DND-41 (cell line): ENCODE results near the gene GABBR1.

Experiments used
- ATAC-seq: fragments of 200-7000 bp; cut with Tn5 transposase; 3 replicates; pipeline ENCODE4 v1.9.1; 2021; ENCODE audit warnings: low read depth; ENCODE audit not compliant: insufficient read depth
- DNase-seq: peaks from one replicate; pipeline ENCODE4 v3.0.0-alpha.2; 2020
- H2AFZ ChIP-seq: 2 replicates; pipeline ENCODE4 v1.6.0; 2012; ENCODE audit warnings: low read depth, low read length
- H3K27ac ChIP-seq: 2 replicates; pipeline ENCODE4 v1.5.1; 2012; ENCODE audit warnings: low read length, inconsistent platforms
- H3K27me3 ChIP-seq: fragments of 200-600 bp; sonication (generic); 2 replicates; pipeline ENCODE4 v1.6.0; 2012; ENCODE audit warnings: low read length, mild to moderate bottlenecking, inconsistent platforms; ENCODE audit not compliant: insufficient read depth, poor library complexity
- H3K36me3 ChIP-seq: 2 replicates; pipeline ENCODE4 v1.5.1; 2012; ENCODE audit warnings: low read length, inconsistent platforms; ENCODE audit not compliant: insufficient read depth
- H3K4me1 ChIP-seq: 2 replicates; pipeline ENCODE4 v1.5.1; 2012; ENCODE audit warnings: mild to moderate bottlenecking, low read length; ENCODE audit not compliant: insufficient read depth
- H3K4me2 ChIP-seq: 2 replicates; pipeline ENCODE4 v1.6.0; 2012; ENCODE audit warnings: mild to moderate bottlenecking, moderate library complexity, low read length, inconsistent platforms; ENCODE audit not compliant: insufficient read depth
- H3K4me3 ChIP-seq, 2 experiments: fragments of 200-600 bp in 1 of 2; shearing (Covaris generic) in 1 of 2; 2 replicates each; pipeline ENCODE4 v1.5.1; 2012 to 2016; ENCODE audit warnings: inconsistent platforms in 2 of 2, low read length in 2 of 2, mild to moderate bottlenecking in 2 of 2, low read depth in 1 of 2, moderate library complexity in 1 of 2
- H3K79me2 ChIP-seq: 2 replicates; pipeline ENCODE4 v1.6.0; 2012; ENCODE audit warnings: low read length, inconsistent platforms; ENCODE audit not compliant: insufficient read depth
- H3K9ac ChIP-seq: 2 replicates; pipeline ENCODE4 v1.6.0; 2012; ENCODE audit warnings: low read depth, mild to moderate bottlenecking, inconsistent platforms, low read length, moderate library complexity
- H3K9me3 ChIP-seq: 2 replicates; pipeline ENCODE4 v1.5.1; 2012; ENCODE audit warnings: low read length, moderate library complexity, mild to moderate bottlenecking, inconsistent platforms; ENCODE audit not compliant: insufficient read depth, severe bottlenecking
- H4K20me1 ChIP-seq: 2 replicates; pipeline ENCODE4 v1.6.0; 2012; ENCODE audit warnings: low read length; ENCODE audit not compliant: insufficient read depth
- EZH2 ChIP-seq: IDR thresholded peaks from 3 replicates; pipeline ENCODE4 v1.6.1; 2012; ENCODE audit warnings: borderline replicate concordance, low read depth, mild to moderate bottlenecking, moderate library complexity, low read length, inconsistent platforms; ENCODE audit not compliant: severe bottlenecking
- TF ChIP-seq, protein P1 (sequence below): IDR thresholded peaks from 2 replicates; pipeline ENCODE4 v1.5.1; 2012; ENCODE audit warnings: borderline replicate concordance, low read length, moderate library complexity, mild to moderate bottlenecking; ENCODE audit not compliant: poor library complexity, severe bottlenecking; ENCODE audit errors: extremely low read depth

Gene GABBR1

GRCh38 chr6:29629571-29629970 lies 3.4 kb downstream of the GABBR1 start:
- ATAC-seq: no peak
- Histone ChIP-seq H3K9me3 (no peaks in the 10 kb centered on the region), H3K36me3 (no peaks in the 10 kb centered on the region), H3K4me2 (peak overlapping the region; percentile 66), H4K20me1 (0 out of 2 replicates have a peak, but pooled peaks cover 7% of the 10 kb centered on the region), H3K4me3 (peak overlapping the region in 1 of 2 experiments; percentile 56; a peak in 1 of 4 replicates), H3K27me3 (no peaks in the 10 kb centered on the region), H3K27ac (no peak overlapping the region), H2AFZ (no peak overlapping the region), H3K9ac (peak overlapping the region; percentile 49; the same call in 1 of the 2 replicates), H3K79me2 (no peaks in the 10 kb centered on the region), H3K4me1 (peaks cover 50% of the 10 kb centered on the region)
- DNase-seq: no peak
- TF ChIP-seq EZH2: no peak
- TF ChIP-seq, protein P1, sequence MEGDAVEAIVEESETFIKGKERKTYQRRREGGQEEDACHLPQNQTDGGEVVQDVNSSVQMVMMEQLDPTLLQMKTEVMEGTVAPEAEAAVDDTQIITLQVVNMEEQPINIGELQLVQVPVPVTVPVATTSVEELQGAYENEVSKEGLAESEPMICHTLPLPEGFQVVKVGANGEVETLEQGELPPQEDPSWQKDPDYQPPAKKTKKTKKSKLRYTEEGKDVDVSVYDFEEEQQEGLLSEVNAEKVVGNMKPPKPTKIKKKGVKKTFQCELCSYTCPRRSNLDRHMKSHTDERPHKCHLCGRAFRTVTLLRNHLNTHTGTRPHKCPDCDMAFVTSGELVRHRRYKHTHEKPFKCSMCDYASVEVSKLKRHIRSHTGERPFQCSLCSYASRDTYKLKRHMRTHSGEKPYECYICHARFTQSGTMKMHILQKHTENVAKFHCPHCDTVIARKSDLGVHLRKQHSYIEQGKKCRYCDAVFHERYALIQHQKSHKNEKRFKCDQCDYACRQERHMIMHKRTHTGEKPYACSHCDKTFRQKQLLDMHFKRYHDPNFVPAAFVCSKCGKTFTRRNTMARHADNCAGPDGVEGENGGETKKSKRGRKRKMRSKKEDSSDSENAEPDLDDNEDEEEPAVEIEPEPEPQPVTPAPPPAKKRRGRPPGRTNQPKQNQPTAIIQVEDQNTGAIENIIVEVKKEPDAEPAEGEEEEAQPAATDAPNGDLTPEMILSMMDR: no peak

GRCh38 chr6:29628419-29629281 lies 4.3 kb downstream of the GABBR1 start:
- H3K4me1 ChIP-seq: peaks cover 47% of the 10 kb centered on the region
- ATAC-seq (peak; percentile 62), DNase-seq (peak; percentile 76)
- no peaks in the 10 kb centered on the region for H3K9me3 ChIP-seq
- H3K9ac ChIP-seq: peak overlapping the region; percentile 49
- 0 out of 2 replicates have a peak, but pooled peaks cover 7% of the 10 kb centered on the region for H4K20me1 ChIP-seq
- no peaks in the 10 kb centered on the region for H3K79me2 ChIP-seq
- peak overlapping the region; percentile 66 for H3K4me2 ChIP-seq
- H3K36me3 ChIP-seq: peaks cover 2% of the 10 kb centered on the region; the same call in 1 of the 2 replicates
- TF ChIP-seq EZH2: no peak
- TF ChIP-seq, protein P1: peak; percentile 95
- peak overlapping the region; percentile 44 for H3K27ac ChIP-seq
- H3K27me3 ChIP-seq: no peaks in the 10 kb centered on the region
- peak overlapping the region; percentile 69 for H2AFZ ChIP-seq
- H3K4me3 ChIP-seq: peak overlapping the region; percentile 1 to 56; a peak in 3 of 4 replicates

DNA sequence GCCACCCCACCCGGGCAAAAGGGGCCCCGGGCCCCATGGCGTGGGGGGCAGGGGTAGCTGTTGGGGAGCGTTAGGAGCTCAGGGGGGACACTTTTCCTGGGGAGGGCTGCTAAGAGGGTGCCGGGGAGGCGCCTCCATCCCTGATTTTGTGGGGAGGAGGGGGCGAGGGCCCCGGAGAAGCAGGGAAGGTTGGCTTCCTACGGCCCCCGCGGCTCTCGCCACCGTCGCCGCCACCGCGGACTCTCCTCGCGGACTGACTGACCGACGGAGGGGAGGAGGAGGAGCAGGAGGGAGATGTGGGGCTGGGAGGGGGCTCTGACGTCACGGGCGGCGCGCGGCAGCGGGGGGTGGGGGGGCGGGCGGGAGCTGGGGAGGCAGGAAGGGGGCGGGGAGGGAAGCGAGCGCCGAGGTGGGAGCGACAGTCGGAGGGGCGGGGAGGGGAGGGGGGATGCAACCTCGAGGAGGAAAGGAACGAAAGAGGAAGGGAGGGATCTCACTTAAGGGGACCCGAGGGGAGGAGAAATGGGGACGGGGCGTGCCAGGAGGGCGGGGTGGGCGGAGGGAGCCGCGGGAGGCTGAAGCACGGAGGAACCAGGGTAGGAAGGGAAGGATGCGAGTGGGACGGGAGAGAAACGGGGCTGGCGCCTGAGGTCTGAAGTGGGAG lies 5.1 kb downstream of the GABBR1 start:
- Histone ChIP-seq H3K9ac (peak overlapping the region; percentile 49), H3K9me3 (no peaks in the 10 kb centered on the region), H3K4me2 (peak overlapping the region; percentile 66), H3K27me3 (no peaks in the 10 kb centered on the region), H3K4me3 (peak overlapping the region; percentile 1 to 56; a peak in 3 of 4 replicates), H3K36me3 (peaks cover 8% of the 10 kb centered on the region; the same call in 1 of the 2 replicates), H4K20me1 (0 out of 2 replicates have a peak, but pooled peaks cover 7% of the 10 kb centered on the region), H3K27ac (peak overlapping the region; percentile 44), H3K4me1 (peaks cover 41% of the 10 kb centered on the region), H2AFZ (peak overlapping the region; percentile 69), H3K79me2 (no peaks in the 10 kb centered on the region)
- peak; percentile 84 for DNase-seq
- TF ChIP-seq, protein P1: no peak
- no peak for TF ChIP-seq EZH2
- peak; percentile 51 for ATAC-seq
